K562 (cell line): ENCODE results near the gene PHF19. TPM values are rescaled to one million over a fixed set of nuclear protein-coding genes. Genes with fewer than 3 reads are reported as not detected.

ENCODE experiments used
- ATAC-seq: fragments of 200-7000 bp; cut with Tn5 transposase; 3 replicates; pipeline ENCODE4 v1.9.1; 2020; ENCODE audit warnings: moderate library complexity
- BruUV-seq: library from RNA; stranded (reverse); fragments of 400-500 nt; replicated peaks from 2 replicates; lab custom pipeline; 2021; lab: Mats Ljungman, UMichigan
- CTCF ChIA-PET: fragments of 300-600 bp; formaldehyde crosslinking; extraction: SDS; loops from one replicate; lab custom pipeline; 2021; ENCODE audit warnings: low intra/inter-chr PET ratio; lab: Yijun Ruan, JAX
- POLR2A ChIA-PET: fragments of 300-600, 350-650 bp; sonication (Branson Sonifier 250); formaldehyde crosslinking; extraction: SDS; loops from one replicate; lab custom pipeline; 2021; ENCODE audit warnings: antibody characterized with exemption, inconsistent platforms; lab: Yijun Ruan, JAX
- DNase-seq, 4 experiments: peaks; one replicate each; pipeline versions ENCODE4 v3.0.0 to v3.0.0-alpha.2; 2011 to 2018; ENCODE audit warnings: low spot score in 3 of 4, mixed read lengths in 3 of 4; ENCODE audit errors: extremely low read depth in 1 of 4
- FAIRE-seq: peaks from 2 replicates; lab custom pipeline; 2011; peaks lifted over from hg19 to GRCh38; lab: Jason Lieb, UNC
- H2AFZ ChIP-seq: 2 replicates; pipeline ENCODE4 v1.6.0; 2011; ENCODE audit warnings: low read depth, low read length, control low read depth, inconsistent platforms
- H3K27ac ChIP-seq: fragments of 200-600 bp; 3 replicates; pipeline ENCODE4 v1.8.0; 2011; ENCODE audit warnings: low read depth, mild to moderate bottlenecking, control low read depth, inconsistent platforms, low read length, moderate library complexity, mixed read lengths; ENCODE audit errors: extremely low read depth
- H3K27me3 ChIP-seq, 2 experiments: fragments of 300-600 bp in 1 of 2; 2 replicates in 1 of 2; 3 replicates in 1 of 2; pipeline versions ENCODE4 v1.6.0 to v1.8.0; 2011; ENCODE audit warnings: inconsistent platforms in 2 of 2, low read length in 2 of 2, mild to moderate bottlenecking in 1 of 2, mixed read lengths in 1 of 2, moderate library complexity in 1 of 2; ENCODE audit not compliant: control insufficient read depth in 2 of 2, insufficient read depth in 2 of 2
- H3K36me3 ChIP-seq: fragments of 300-600 bp; 3 replicates; pipeline ENCODE4 v1.8.0; 2011; ENCODE audit warnings: mild to moderate bottlenecking, low read length, inconsistent platforms; ENCODE audit not compliant: control insufficient read depth, insufficient read depth
- H3K4me1 ChIP-seq, 2 experiments: fragments of 200-600 bp in 1 of 2; replicated peaks in 1 of 2; 2 replicates in 1 of 2; 3 replicates in 1 of 2; pipeline versions ENCODE4 v1.5.1 to v1.8.0; 2011; ENCODE audit warnings: inconsistent platforms in 2 of 2, low read length in 2 of 2, mild to moderate bottlenecking in 1 of 2, mixed read lengths in 1 of 2, moderate library complexity in 1 of 2; ENCODE audit not compliant: control insufficient read depth in 2 of 2, insufficient read depth in 2 of 2
- H3K4me2 ChIP-seq: 2 replicates; pipeline ENCODE4 v1.6.1; 2011; ENCODE audit warnings: low read length, control low read depth, inconsistent platforms, mixed read lengths; ENCODE audit not compliant: insufficient read depth
- H3K4me3 ChIP-seq: fragments of 200-600 bp; sonication (generic), shearing (Covaris generic); 2 replicates; pipeline ENCODE4 v1.5.1; 2016; ENCODE audit warnings: control low read depth, inconsistent platforms
- H3K79me2 ChIP-seq: fragments of 200-600 bp; 3 replicates; pipeline ENCODE4 v1.8.0; 2011; ENCODE audit warnings: low read length, inconsistent platforms; ENCODE audit not compliant: control insufficient read depth, insufficient read depth
- H3K9ac ChIP-seq, 2 experiments: 2 replicates each; pipeline versions ENCODE4 v1.6.0 to v1.6.1; 2011; ENCODE audit warnings: low read depth in 2 of 2, low read length in 2 of 2, control low read depth in 1 of 2, inconsistent platforms in 1 of 2, mild to moderate bottlenecking in 1 of 2, mixed read lengths in 1 of 2; ENCODE audit not compliant: insufficient read depth in 1 of 2
- H3K9me1 ChIP-seq: one replicate; pipeline ENCODE4 v1.6.0; 2011; ENCODE audit warnings: inconsistent platforms, mild to moderate bottlenecking, low read length, moderate library complexity; ENCODE audit not compliant: control insufficient read depth, insufficient read depth
- H3K9me3 ChIP-seq: replicated peaks from 2 replicates; pipeline ENCODE4 v1.5.1; 2011; ENCODE audit warnings: low read depth, low read length, inconsistent platforms; ENCODE audit not compliant: control insufficient read depth, insufficient read depth
- H4K20me1 ChIP-seq: replicated peaks from 2 replicates; pipeline ENCODE4 v1.6.1; 2011; ENCODE audit warnings: low read length, inconsistent platforms, mixed read lengths; ENCODE audit not compliant: control insufficient read depth, insufficient read depth
- ATF3 ChIP-seq, 2 experiments: fragments of 450-650 bp in 1 of 2; sonication (generic) in 1 of 2; formaldehyde crosslinking in 1 of 2; IDR thresholded peaks in 1 of 2; conservative IDR thresholded peaks in 1 of 2; 2 replicates each; pipeline versions ENCODE4 v1.6.1 to v1.8.1; 2016 to 2023; ENCODE audit warnings: mild to moderate bottlenecking in 2 of 2, moderate library complexity in 2 of 2, inconsistent platforms in 1 of 2, missing genetic modification reagents in 1 of 2
- CCAR2 ChIP-seq: fragments of 200-400 bp; formaldehyde crosslinking; IDR thresholded peaks from 2 replicates; pipeline ENCODE4 v1.6.1; 2017; ENCODE audit warnings: mild to moderate bottlenecking, low read depth, low read length
- CTBP1 ChIP-seq: fragments of 450-650 bp; IDR thresholded peaks from 2 replicates; pipeline ENCODE4 v1.6.1; 2016; ENCODE audit warnings: borderline replicate concordance
- ESRRB ChIP-seq: fragments of 250-450 bp; sonication (Bioruptor Pico); IDR thresholded peaks from 2 replicates; pipeline ENCODE4 v1.5.0; 2020; ENCODE audit warnings: mild to moderate bottlenecking, moderate library complexity, borderline replicate concordance
- ID3 ChIP-seq, 2 experiments: fragments of 250-450 bp in 1 of 2; fragments of 450-650 bp in 1 of 2; sonication (Bioruptor Pico) in 1 of 2; IDR thresholded peaks; 2 replicates each; pipeline versions ENCODE4 v1.6.1 to v1.8.0; 2016 to 2021; ENCODE audit warnings: mild to moderate bottlenecking in 2 of 2, moderate library complexity in 2 of 2, missing compliant biosample characterization in 1 of 2, missing genetic modification characterization in 1 of 2
- RBFOX2 ChIP-seq: fragments of 200-400 bp; formaldehyde crosslinking; IDR thresholded peaks from 2 replicates; pipeline ENCODE4 v1.6.1; 2017; ENCODE audit warnings: low read depth, mild to moderate bottlenecking, low read length, moderate library complexity
- RBM22 ChIP-seq: fragments of 200-400 bp; formaldehyde crosslinking; IDR thresholded peaks from 2 replicates; pipeline ENCODE4 v1.6.1; 2018; ENCODE audit warnings: low read length, low read depth; ENCODE audit not compliant: poor library complexity, severe bottlenecking
- ZNF121 ChIP-seq: sonication (generic); formaldehyde crosslinking; conservative IDR thresholded peaks from 2 replicates; pipeline ENCODE4 v1.8.0; 2022; ENCODE audit warnings: missing genetic modification reagents
- WGBS: fragments of 100-300 bp; shearing (Covaris generic); methylation state at CpG from one replicate; pipeline ENCODE4 v1.1.6; 2016; ENCODE audit warnings: low coverage, mixed read lengths; ENCODE audit not compliant: insufficient coverage; ENCODE audit errors: missing lambda C conversion rate; 5-methylcytosine and 5-hydroxymethylcytosine counted together
- in situ Hi-C: fragments of 300-500 bp; cut with MboI; formaldehyde crosslinking; loops from 4 replicates; pipeline ENCODE4 v1.15.0; 2018; ENCODE audit warnings: inconsistent platforms, mixed read lengths
- intact Hi-C: fragments of 100-400 bp; cut with micrococcal nuclease; formaldehyde crosslinking; loops from 2 replicates; pipeline ENCODE4 v1.14.2; 2022
- polyA plus RNA-seq, 8 experiments: library from polyadenylated mRNA; depleted of rRNA in 4 of 8; stranded (reverse) in 5 of 8; unstranded in 3 of 8; fragments of >200 nt; fragmentation: Nextera tagmentation in 2 of 8; fragmentation: Illumina TruSeq in 1 of 8; extraction: Ambion mirVana in 2 of 8; extraction: Trizol in 1 of 8; gene quantifications; 2 replicates each; pipeline versions ENCODE4 v1.2.1 to v1.2.3, GENCODE V29; 2011 to 2014; ENCODE audit warnings: inconsistent platforms in 1 of 8, missing spikeins in 1 of 8
- total RNA-seq, 7 experiments: library from RNA; depleted of rRNA in 6 of 7; stranded (reverse); fragments of >200 nt in 6 of 7; fragmentation: Illumina TruSeq in 2 of 7; extraction: Trizol in 2 of 7; gene quantifications; 2 replicates each; pipeline versions ENCODE4 v1.2.1 to v1.2.3, GENCODE V29; 2011 to 2021; ENCODE audit warnings: low replicate concordance in 1 of 7

PHF19 gene
- total and polyA plus RNA-seq, 9 of the 15 experiments (the other 6 are each of a cell fraction or from before 2014, with no cell fraction given) = 95.8 to 403 (median 255) TPM

DNA sequence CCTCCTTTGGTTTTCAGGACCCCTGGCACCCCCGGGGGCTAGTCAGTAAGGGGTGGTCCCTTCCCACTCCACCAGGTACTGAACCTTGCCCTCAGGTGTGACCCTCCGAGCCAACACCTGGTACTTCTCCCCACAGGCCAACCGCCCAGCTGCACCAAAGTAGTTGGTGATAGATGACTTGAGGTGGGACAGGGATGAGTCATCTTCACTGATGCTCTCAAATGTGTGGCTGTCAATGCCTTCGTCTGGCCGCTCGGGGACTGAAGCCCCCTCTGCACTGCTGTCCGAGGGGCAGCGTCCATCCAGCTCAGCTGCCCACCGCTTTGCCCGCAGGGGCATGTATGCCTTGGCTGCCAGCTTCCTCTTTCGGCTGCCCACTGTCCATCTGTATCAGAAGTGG lies 19.1 kb downstream of the PHF19 start:
- H3K36me3 ChIP-seq = peaks cover 96% of the 10 kb centered on the region
- H3K4me3 ChIP-seq = no peak overlapping the region
- in situ Hi-C loops (no loop called here), intact Hi-C loops (no loop called here)
- FAIRE-seq (no peak), DNase-seq (peak in 1 of 4 experiments; percentile 35), ATAC-seq (no peak)
- H3K4me1 ChIP-seq = peaks cover 0 to 7% of the 10 kb centered on the region in 2 experiments; a peak in 1 of 5 replicates
- no peaks in the 10 kb centered on the region for H3K9me3 ChIP-seq
- H3K27ac ChIP-seq = no peak overlapping the region
- POLR2A ChIA-PET = interaction anchor here (0.6 to 5.9 kb wide), 8 partner anchors 9 to 49 kb away, joined by 3 to 78 read pairs (median 4); partner anchors contain the start of gene PSMD5
- CTCF ChIA-PET = no interaction called here
- peaks cover 5% of the 10 kb centered on the region for H3K9me1 ChIP-seq
- no TSS peak for BruUV-seq
- peak overlapping the region in 1 of 2 experiments; percentile 30; a peak in 2 of 4 replicates for H3K9ac ChIP-seq
- 90% methylated on average over 11 of the region's 11 CpGs for WGBS
- no peak overlapping the region for H2AFZ ChIP-seq
- no peaks in the 10 kb centered on the region for H3K79me2 ChIP-seq
- H4K20me1 ChIP-seq = no peaks in the 10 kb centered on the region
- no peak overlapping the region for H3K4me2 ChIP-seq
- TF ChIP-seq CCAR2 = no peak
- TF ChIP-seq CTBP1 = 0 out of 2 replicates have a peak, but pooled peaks have one; percentile 12
- no peak for TF ChIP-seq ZNF121 (CRISPR knock-in tag)
- no peak for TF ChIP-seq ID3 (CRISPR knock-in tag; IDR thresholded peaks at IDR 0.05)
- TF ChIP-seq ID3 (tag; IDR thresholded peaks at IDR 0.05) = 0 out of 2 replicates have a peak, but pooled peaks have one; percentile 50
- TF ChIP-seq ATF3 (IDR thresholded peaks at IDR 0.05) = peak; percentile 74
- TF ChIP-seq ATF3 (CRISPR knock-in tag; conservative IDR thresholded peaks at IDR 0.05) = no peak
- TF ChIP-seq ESRRB (CRISPR knock-in tag) = no peak
- 0 out of 2 replicates have a peak, but pooled peaks have one; percentile 28 for TF ChIP-seq RBFOX2
- TF ChIP-seq RBM22 = peak; percentile 7
- H3K27me3 ChIP-seq = no peaks in the 10 kb centered on the region
